Measurements from ENCODE around the gene DSCAM.

- TF ChIP-seq REST (IDR thresholded peaks at IDR 0.05; ENCODE audit: low read depth) (no peak), EP300 (IDR thresholded peaks at IDR 0.05; ENCODE audit: borderline replicate concordance) (no peak), CREB1 (IDR thresholded peaks at IDR 0.05; ENCODE audit: low read depth) (no peak), MAX (IDR thresholded peaks at IDR 0.05) (no peak), YY1 (IDR thresholded peaks at IDR 0.05; ENCODE audit: low read depth) (no peak), RAD21 (IDR thresholded peaks at IDR 0.05; ENCODE audit: low read depth) (no peak)
Observed at GRCh38 chr21:40634141-40634540, 212.8 kb downstream of the DSCAM start.

All from Ishikawa (cell line).